Chondrocyte (in vitro differentiated cells): ENCODE data around the gene OTOF. TPM values are rescaled to one million over a fixed set of nuclear protein-coding genes. Genes with fewer than 3 reads are reported as not detected.

Source experiments
- DNase-seq: peaks from one replicate; pipeline ENCODE4 v3.0.0; 2021; ENCODE audit warnings: mixed read lengths, low spot score
- H3K27ac Mint-ChIP-seq: one replicate; pipeline ENCODE4 v1.8.0; 2021; ENCODE audit warnings: mild to moderate bottlenecking, moderate library complexity, mixed read lengths; ENCODE audit not compliant: unreplicated experiment
- H3K27me3 Mint-ChIP-seq: 2 replicates; pipeline ENCODE4 v1.8.0; 2021; ENCODE audit warnings: low read depth, mixed read lengths
- H3K36me3 Mint-ChIP-seq: 2 replicates; pipeline ENCODE4 v1.8.0; 2021; ENCODE audit warnings: low read depth, mixed read lengths
- H3K4me1 Mint-ChIP-seq: 2 replicates; pipeline ENCODE4 v1.8.0; 2021; ENCODE audit warnings: low read depth, mild to moderate bottlenecking, mixed read lengths
- H3K4me3 Mint-ChIP-seq: one replicate; pipeline ENCODE4 v1.8.0; 2021; ENCODE audit warnings: mild to moderate bottlenecking, moderate library complexity, mixed read lengths; ENCODE audit not compliant: unreplicated experiment
- H3K9me3 Mint-ChIP-seq: 2 replicates; pipeline ENCODE4 v1.8.0; 2021; ENCODE audit warnings: low read depth, mixed read lengths
- CTCF ChIP-seq: fragments of 200-600 bp; sonication (generic); IDR thresholded peaks from 2 replicates; pipeline ENCODE4 v1.5.0; 2021; ENCODE audit warnings: antibody characterized with exemption, mild to moderate bottlenecking, moderate library complexity
- total RNA-seq: library from RNA; stranded (reverse); gene quantifications from 3 replicates; pipeline ENCODE4 v1.2.1, GENCODE V29; 2021

Gene OTOF
- total RNA-seq, 1 donor from 2014 or later, result not detected

- no peak overlapping the region for H3K27ac Mint-ChIP-seq
- no peak for DNase-seq
- H3K4me3 Mint-ChIP-seq, result no peak overlapping the region
- H3K27me3 Mint-ChIP-seq, result peaks cover 12% of the 10 kb centered on the region
- H3K36me3 Mint-ChIP-seq, result peaks cover 3% of the 10 kb centered on the region
- no peak for TF ChIP-seq CTCF
- peaks cover 6% of the 10 kb centered on the region for H3K9me3 Mint-ChIP-seq
- H3K4me1 Mint-ChIP-seq, result no peaks in the 10 kb centered on the region
Observed at GRCh38 chr2:26455670-26456439, 22.1 kb downstream of the OTOF start.

- H3K9me3 Mint-ChIP-seq, result peaks cover 6% of the 10 kb centered on the region
- peaks cover 3% of the 10 kb centered on the region for H3K36me3 Mint-ChIP-seq
- H3K4me1 Mint-ChIP-seq, result no peaks in the 10 kb centered on the region
- peaks cover 13% of the 10 kb centered on the region for H3K27me3 Mint-ChIP-seq
- TF ChIP-seq CTCF, result no peak
- no peak for DNase-seq
- no peak overlapping the region for H3K27ac Mint-ChIP-seq
- H3K4me3 Mint-ChIP-seq, result no peak overlapping the region
Observed at GRCh38 chr2:26455037-26455669, 22.8 kb downstream of the OTOF start.

- Mint-ChIP-seq H3K36me3 (peaks cover 3% of the 10 kb centered on the region), H3K9me3 (peaks cover 6% of the 10 kb centered on the region), H3K4me1 (no peaks in the 10 kb centered on the region), H3K4me3 (no peak overlapping the region), H3K27me3 (peaks cover 15% of the 10 kb centered on the region), H3K27ac (no peak overlapping the region)
- no peak for DNase-seq
- no peak for TF ChIP-seq CTCF
Observed at GRCh38 chr2:26454561-26455001, 23.3 kb downstream of the OTOF start.

GRCh38 chr2:26453421-26454329 is 24.2 kb downstream of the OTOF start:
- H3K4me3 Mint-ChIP-seq, result no peak overlapping the region
- H3K27ac Mint-ChIP-seq, result no peak overlapping the region
- H3K27me3 Mint-ChIP-seq, result peaks cover 15% of the 10 kb centered on the region
- H3K4me1 Mint-ChIP-seq, result no peaks in the 10 kb centered on the region
- H3K36me3 Mint-ChIP-seq, result peaks cover 3% of the 10 kb centered on the region
- no peak for TF ChIP-seq CTCF
- DNase-seq, result no peak
- peaks cover 6% of the 10 kb centered on the region for H3K9me3 Mint-ChIP-seq

- no peak for TF ChIP-seq CTCF
- peaks cover 6% of the 10 kb centered on the region for H3K9me3 Mint-ChIP-seq
- H3K27ac Mint-ChIP-seq, result no peak overlapping the region
- DNase-seq, result no peak
- peaks cover 15% of the 10 kb centered on the region for H3K27me3 Mint-ChIP-seq
- no peaks in the 10 kb centered on the region for H3K4me1 Mint-ChIP-seq
- H3K36me3 Mint-ChIP-seq, result peaks cover 3% of the 10 kb centered on the region
- no peak overlapping the region for H3K4me3 Mint-ChIP-seq
Observed at GRCh38 chr2:26451700-26452099, 26.2 kb downstream of the OTOF start.
